ENCODE data around the gene TMEM131L.

Gene TMEM131L

DNA sequence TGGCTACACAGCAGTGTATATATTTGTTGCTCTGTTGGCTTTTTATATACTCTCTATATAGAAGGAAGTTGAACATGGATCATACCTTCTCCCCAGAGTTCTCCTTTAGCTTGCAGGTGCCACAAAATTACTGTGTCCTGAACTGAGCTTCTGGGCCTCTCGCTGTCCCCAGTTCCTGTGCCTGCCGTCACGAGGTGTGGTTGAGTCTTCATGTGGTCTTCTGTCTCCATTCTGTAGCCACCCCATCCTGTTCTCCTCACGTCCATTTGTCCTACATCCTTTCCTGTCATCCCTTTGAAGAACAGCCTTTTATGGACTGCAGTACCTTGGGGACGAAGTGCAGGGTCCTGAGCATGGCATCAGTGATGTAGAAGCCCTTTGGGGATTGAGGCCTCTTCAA is 14.5 kb downstream of the TMEM131L start:
- no peak for DNase-seq

DNA sequence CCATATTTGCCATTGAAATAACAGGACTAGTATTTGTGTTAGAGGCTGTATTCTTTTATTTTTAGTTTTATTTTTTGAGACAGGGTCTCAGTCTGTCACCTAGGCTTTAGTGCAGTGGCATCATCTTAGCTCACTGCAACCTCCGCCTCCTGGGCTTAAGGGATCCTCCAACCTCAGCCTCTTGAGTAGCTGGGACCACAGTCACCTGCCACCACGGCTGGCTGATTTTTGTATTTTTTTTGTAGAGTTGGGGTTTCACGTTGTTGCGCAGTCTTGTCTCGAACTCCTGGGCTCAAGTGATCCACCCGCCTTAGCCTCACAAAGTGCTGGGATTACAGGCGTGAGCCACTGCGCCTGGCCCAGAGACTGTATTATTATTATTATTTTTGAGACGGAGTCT is 15.3 kb downstream of the TMEM131L start:
- DNase-seq: no peak

DNA sequence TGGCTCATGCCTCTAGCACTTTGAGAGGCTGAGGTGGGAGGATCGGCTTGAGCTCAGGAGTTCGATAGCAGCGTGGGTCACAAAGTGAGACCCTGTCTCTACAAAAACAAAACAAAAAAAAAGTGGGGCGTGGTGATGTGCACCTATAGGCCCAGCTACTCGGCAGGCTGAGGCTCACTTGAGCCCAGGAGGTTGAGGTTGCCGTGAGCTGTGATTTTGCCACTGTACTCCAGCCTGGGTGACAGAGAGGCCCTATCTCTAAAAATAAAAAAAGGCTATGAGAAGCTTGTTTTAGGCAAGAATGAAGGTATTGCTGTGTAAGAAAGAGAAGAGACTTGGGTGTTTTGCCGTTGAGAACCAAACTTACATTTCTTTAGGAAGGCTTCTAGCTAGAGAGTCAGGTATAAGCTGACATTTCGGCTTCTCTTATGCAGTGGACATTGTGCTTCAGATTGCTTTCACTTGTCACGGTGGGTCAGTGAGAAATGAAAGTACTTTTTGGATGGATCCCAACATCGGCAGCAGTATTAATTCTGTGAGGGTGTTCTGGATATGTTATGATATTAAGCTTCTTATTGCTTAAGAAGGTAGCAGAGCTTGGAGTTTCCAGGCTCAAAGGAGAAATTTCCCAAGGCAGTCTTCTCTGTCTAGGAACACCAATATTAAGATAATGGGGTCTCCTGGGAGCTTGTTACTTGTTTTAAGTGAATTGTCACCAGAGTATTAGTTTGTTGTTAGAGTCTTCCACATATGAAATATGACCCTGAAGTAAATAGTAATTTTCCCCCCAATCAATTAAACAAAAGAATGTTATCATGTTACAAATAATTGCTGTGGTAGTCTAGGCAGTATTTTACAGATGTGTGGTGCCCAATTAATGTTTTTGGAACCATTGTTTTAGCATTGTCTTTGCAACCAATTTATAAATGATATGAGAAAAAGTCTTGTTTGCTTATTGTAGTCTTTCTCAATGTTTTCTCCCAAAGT is 17.6 kb downstream of the TMEM131L start:
- peak in 1 of 3 donors; percentile 27 for DNase-seq

DNA sequence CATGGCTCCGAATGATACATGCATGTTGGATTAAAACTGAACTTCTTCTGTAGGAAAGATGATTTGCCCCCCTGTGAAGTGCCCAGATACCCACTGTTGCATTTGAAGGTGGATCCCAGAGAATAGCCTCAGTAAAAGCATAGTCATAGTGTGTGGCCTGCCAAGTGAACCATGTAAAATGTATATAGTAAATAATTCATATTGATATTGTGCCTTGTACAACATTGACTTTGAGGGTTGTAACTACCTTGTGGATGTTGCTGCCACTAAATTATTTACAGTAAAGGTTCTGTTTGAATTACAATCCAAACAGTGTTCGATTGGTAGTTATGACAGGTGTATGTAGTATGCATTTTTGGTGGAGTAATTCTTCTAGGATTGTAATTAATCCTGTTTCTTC is 19.2 kb downstream of the TMEM131L start:
- no peak for DNase-seq

DNA sequence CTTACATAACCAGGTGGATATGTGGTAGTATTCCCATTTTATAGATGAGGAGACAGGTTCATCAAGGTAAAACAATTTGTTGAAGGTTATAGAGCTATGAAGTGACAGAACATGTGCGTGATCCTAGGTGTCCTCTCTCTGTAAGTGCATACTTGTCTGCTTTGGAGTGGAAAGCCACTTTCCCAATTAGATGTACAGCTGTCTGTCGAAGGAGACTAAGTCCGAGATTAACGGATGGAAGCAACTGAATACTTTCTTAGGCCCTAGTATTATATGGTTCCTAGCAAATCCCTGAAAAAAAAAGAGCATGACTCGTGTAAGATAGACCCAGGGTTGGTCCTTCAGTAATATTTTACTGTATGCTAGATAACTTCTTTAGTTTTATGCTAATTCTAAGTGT is 19.7 kb downstream of the TMEM131L start:
- DNase-seq: no peak

DNA sequence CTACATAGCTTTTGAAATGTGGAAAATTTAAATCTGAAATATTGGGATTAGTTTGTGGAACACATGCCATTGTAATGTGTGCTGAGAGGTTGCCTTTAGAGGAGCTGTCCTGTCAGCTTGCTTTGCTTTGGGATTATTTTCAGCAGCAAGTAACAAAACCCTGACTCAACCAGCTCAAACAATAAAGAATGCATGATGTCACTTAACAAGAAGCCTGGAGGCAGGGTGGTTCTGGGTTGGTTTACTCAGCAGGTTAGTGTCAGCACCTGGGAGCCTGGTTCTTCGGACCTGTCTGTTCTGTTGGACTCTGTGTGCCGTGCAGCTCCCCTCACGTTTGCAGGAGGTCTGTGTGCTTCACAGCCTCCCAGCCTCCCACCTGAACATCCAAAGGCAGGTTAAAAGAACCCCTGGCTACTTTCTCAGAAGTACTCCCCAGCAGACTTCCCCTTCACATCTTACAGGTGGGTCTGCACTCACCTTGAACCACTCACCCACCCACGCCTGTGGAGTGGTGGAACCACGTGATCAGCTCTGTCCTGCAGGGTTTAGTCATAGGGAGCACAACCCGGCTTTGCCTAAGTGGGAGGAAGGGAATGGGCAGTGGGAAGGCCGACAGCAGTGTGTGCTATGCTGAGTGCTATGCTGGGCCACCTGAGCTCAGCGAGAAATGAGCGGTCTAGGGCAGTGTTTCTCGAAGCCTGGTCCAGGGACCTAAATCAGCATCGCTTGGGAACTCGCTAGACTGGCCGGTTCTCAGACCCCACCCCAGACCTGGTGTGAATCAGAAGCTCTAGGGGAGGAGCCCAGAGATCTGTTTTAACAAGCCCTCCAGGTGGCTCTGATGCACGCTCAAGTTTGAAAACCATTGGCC is 20.4 kb downstream of the TMEM131L start:
- DNase-seq: peak in 1 of 3 donors; percentile 22

DNA sequence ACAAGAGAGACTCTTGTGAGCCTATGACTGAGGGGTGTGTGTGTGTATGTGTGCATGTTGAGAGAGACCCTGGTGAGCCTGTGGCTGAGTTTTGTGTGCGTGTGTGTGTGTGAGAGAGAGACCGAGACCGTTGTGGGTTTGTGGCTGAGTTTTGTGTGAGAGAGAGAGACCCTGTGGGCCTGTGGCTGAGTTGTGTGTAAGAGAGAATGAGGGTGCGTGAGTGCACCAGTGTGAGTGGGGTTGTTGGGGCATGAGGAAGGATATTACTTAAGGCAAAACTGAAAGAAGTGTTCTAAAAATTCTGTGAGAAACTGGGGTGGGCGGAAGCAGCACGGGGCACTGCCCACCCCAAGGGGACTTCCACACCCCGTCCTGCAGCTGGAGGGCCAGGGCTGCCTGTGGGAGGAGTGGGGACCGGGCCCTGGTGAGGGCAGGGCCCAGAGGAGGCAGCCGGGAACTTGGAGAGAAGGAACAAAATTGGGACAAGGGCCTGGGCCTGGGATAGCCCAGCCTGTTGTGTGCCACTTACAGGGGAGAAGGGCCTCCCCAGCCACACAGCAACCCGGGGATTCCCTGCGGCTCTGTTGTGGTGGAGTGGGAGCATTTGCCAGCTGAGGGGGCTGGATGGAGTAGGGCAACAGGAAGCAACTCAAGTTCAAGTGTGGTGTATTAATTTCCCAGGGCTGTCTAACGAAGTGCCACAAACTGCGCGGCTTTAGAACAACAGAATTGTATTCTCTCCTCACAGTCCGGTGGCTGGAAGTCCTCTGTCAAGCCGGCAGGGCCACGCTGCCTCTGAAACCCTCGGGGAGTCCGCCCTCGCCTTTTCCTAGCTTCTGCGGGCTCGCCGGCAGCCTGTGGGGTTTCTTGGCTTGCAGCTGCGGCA is 22.1 kb downstream of the TMEM131L start:
- peak; percentile 91 to 96 (median 94) for DNase-seq

DNA sequence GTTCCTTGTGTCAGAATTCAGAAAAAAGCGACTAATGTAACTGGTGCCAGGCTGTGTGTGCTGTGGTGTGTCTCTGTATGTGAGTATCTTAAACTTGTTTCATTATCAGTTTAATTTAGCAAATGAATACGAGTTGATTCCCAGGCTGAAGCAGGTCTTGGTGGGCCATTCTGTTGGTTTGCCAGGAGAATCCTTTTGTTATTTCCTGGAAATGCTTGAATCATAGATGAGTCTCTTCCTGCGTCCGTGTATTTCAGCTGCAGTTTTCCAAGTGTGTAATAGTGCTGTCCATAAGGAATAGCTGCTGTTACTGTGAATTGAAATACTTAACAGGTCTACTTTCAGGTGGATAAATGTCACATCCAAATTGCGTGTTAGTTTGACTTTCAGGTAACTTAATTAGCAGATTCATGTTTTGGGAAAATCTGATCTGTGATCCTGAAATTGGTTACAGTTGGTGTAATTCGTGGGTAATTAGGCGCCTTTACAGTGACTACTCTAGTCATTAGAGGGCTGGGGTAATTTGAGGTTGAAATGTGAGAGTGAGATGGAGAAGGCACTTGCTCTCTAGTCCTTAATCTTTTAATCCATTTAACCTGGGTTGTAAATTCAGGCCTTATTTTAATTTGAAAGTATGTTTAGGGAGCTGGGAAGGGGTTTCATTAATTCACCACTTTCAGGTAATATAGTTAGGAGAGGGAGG is 23.8 kb downstream of the TMEM131L start:
- no peak for DNase-seq

DNA sequence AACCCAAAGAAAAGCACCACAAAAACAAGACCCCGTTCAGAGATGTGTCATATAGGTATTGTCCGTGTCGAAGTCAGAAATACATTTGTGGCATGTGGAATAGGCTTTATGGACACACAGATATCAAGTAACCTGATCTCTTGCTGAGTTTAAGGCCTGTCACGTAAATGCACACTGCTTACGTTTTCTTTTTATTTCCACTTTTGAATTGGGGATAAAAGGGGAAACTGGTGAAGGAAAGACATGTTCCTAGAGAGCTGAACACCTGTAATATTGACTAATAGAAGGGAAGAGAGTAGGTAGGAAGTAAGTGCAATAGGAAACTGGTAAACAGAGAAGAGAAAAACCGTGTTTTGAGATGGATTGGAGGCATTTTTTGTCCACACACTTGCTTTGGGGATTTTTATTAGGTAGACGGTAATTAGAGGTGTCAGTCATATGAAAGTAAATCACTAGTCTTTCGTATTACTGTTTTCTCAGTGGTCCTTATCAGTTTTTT is 24.9 kb downstream of the TMEM131L start:
- DNase-seq: no peak

DNA sequence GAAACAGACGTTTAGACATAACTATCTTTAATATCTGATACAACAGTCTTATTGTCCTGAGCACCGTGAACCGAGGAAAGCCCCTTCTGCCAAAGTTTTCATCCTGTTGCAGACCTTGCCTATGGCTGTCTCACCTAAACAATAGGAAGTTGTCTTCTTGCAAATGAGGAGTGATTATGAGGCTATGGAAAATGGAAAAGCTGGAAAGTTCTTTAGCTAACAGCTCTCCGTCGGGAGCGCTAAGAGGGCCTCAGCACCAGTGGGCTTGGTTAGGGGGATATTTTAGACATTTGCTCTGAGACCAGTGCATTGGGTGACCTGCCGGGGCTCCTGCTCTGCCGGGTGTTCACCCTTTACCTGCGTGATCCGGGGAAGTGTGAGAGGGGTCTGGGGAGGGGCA is 28.4 kb downstream of the TMEM131L start:
- DNase-seq: no peak

DNA sequence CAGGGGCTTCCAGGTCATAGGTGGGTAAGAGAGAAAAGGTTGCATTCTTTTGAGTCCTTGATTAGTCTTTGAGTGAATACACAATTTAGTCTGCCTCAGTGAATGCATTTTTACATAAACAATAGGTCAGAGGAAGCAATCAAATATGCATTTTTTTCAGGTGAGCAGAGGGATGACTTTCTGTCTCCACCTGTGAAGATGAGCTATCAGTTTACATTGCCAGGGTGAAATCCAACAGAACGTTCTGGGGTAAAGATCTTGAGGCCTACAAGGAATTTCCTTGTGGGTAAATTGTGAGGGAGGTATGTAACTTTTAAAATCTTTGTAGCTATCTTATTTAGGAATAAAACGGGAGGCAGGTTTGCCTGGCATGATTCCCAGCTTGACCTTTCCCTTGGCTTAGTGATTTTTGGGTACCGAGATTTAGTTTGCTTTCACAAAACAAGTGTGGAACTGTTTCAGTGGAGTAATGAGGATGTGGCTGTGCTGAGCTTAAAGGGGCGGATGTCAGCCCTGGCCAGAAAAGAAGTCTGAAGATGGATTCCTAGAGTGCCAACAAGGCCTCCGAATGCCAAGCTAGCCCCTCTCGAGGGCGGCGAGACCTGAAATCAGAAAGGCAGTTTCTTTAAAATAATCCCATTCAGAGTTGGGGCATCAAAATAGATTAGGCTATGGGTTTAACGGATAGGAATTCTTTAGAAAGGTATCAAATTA is 29.5 kb downstream of the TMEM131L start:
- DNase-seq: no peak

DNA sequence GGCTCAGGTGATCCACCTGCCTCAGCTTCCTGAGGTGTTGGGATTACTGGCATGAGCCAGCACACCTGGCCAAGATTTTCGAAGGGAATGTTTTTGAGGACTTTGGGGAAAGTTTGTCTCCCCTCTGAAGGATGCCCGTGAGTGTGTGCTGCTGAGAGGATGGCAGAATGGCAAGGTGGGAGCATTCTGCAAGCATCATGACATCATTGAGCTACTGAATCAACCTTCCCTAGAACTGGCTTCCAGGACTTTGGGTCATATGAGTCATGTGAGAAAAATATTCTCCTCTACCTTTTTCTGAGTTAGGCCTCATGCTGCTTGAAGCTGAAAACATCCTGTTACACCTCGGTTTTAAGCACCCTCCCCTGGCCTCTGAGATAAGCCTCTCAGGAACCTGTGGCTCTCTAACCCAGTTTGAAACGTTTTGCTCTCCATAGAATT is 31.0 kb downstream of the TMEM131L start:
- no peak for DNase-seq

DNA sequence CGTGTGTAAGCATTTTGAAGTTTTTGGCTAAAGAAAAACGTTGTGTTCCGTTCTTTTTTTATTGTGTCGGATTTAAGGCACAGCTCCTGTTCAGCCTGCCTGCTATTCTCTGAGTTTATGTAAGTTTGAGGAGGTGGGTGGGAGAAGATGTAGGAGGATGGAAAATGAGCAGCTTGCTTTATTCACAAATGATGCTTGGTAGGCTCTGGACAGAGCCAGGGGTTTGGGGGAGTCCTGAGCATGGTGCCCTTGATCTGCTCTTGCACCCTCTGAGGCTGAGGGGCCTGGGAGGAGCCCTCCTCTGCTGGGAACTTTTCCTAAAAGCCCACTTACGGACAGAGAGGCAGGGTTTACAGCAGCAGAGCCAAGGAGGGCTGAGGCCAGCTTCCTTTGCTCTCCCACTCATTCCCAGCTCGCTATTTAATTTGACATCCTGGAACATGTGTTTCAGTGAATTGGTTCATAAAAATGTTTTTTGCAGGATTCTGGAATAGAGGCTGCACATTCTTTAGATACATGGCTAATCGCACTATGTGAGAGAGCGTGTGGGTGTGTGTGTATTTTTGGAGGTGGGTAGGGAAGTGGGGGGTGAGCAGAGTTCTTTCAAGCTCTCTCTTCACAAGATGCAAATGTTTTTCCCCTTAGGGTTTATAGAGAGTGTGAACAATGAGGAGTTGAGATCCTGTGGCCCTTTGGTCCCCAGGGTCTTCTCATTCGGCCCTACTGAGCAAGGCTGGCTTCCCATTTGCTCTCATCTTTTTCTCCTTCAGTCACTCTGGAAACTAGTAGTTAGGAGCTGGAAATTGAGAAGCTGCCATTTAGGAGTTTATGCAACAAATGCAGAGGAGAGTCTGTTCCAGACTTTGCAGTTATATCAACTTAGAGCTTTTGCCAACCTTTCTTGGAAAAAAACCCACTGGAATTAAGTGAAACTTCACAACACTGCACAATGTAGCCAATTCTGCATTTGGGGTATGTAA is 32.1 kb downstream of the TMEM131L start:
- no peak for DNase-seq

DNA sequence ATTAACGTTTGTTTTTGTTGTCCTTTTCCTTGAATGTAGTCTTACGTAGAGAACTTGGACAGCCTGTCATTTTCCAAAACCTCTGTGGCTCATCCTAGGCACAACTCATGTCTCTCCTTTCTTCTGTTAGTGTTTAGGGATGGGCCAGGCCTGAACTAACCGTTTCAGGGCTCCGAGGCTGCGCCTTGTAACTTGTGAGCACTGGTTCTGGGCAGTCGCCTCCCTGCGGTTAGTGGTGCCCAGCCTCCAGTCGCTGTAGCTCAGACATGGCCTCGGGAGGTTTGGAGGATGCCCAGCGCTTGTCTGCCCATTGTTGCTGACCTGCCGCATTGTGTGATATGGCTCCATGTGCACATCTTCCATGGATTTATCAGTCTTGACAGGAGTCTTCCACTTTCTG is 32.8 kb downstream of the TMEM131L start:
- no peak for DNase-seq

DNA sequence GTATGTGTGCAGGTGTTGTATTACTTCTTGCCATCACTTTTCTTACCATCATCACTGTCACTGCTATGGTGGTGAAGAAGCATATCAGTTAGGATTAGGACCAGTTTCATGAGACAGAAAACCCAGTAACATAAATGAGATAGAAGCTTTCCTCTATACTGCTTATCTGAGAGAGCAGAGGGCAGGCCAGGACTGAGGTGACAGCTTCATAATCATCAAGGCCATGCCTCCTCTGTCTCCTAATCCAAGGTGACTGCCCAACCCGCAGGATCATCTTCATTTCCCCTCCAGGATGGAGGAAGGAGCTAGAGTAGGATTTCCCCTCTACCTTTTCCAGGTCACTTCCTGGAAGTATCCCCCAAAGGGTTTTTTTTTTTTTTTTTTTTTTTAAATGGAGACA is 35.4 kb downstream of the TMEM131L start:
- no peak for DNase-seq

DNA sequence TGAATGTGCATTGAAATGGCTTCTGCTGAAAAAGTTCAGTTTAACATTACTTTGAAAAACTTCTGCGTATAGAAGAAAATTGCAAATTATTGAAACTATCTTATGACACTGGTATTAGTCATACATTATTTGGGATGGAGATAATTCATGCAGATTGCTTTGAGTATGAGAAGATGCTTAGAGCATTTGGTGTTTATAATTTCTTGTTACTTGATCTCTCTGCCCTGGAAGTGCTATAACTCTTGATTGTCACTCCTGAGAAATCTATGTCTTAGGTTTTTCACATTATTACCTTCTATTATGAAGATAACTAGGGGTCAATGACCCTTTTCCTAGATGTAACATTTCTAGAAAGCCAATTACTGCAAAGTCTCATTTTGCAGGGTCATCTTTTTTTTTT is 36.4 kb downstream of the TMEM131L start:
- DNase-seq: no peak

DNA sequence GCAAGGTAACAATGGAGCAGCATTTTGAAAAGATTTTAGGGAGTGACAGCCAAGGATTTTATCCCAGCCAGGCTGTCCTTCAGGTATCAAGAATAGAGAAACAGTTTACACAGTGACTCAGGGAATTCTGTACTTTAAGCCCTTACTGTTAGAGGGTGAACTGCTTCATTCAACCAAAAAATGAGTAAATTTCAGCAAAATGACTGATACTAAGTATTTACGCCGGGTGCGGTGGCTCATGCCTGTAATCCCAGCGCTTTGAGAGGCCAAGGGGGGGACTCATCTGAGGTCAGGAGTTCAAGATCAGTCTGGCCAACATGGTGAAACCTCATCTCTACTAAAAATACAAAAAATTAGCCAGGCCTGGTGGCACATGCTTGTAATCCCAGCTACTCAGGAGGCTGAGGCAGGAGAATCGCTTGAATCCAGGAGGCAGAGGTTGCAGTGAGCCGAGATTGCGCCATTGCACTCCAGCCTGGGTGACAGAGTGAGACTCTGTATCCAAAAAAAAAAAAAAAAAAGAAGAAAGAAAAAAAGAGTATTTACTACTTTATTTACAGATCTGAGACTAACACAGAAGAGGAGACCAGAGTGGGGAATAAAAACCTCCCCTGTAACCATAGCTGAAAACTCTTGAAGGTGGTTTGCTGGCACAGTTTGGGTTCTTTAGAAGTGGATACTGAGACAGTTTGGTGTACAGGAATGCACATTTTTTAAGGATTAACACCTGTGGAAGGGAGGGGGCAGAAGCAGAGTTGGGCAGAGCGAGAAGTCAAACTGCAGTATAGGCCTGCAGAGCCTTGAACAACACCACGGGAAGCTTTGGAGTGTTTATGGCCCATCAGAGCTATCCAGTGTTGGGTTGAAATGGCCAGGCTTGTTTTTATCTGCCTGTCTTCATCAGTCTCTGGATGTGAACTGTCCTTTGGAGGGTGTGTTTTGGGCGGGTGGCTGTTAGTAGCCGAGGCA is 40.5 kb downstream of the TMEM131L start:
- DNase-seq: no peak

DNA sequence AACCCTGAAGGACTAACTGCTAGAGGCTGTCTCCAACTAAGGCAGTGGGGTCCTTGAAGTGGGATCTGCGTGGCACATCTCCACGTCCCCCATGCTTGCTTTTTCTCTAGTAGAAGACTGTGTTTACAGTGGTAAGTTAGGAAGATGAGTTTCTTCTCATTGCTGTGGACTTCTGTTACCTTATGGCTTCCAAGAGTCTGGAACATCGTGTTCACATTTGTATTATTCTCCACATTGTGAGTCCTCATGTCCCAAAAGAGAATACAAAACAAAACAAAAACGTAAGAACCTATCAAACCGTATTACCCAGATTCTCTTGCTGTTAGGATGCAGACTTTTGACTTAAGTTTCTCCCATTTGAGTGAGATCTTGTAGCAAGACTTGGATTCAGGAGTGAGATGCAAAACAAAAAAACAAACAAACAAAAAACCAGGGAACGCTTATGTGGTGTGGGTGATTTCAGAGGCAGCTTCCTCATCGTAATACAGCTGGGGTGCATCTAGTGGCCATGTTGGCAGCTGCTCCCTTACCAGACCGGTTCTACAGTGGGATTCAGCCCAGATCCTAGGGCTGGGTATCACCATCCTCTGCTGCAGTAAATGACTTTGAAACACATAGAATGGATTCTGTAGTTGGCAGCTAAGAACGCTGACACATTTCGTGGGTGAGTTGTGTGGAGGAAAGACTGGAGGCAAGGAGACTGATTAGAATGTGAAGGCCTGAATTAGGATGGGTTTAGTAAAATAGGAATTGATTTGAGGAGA is 41.3 kb downstream of the TMEM131L start:
- no peak for DNase-seq

All from suppressor macrophage treated with lipopolysaccharide for 1 hour (primary cell).